GM12878 (cell line): ENCODE results near the gene CDC42BPA. TPM values are rescaled to one million over a fixed set of nuclear protein-coding genes. Genes with fewer than 3 reads are reported as not detected.

Experiments
- ATAC-seq: fragments of 200-7000 bp; cut with Tn5 transposase; 3 replicates; pipeline ENCODE4 v1.9.1; 2020; ENCODE audit warnings: mild to moderate bottlenecking, moderate library complexity
- BruUV-seq: library from RNA; stranded (reverse); fragments of 400-500 nt; replicated peaks from 2 replicates; lab custom pipeline; 2021; lab: Mats Ljungman, UMichigan
- CTCF ChIA-PET: fragments of 300-600 bp; sonication (Branson Sonifier 250); formaldehyde crosslinking; extraction: SDS; loops from one replicate; lab custom pipeline; 2021; ENCODE audit warnings: inconsistent platforms; lab: Yijun Ruan, JAX
- POLR2A ChIA-PET: fragments of 350-600 bp; formaldehyde crosslinking; extraction: SDS; loops from one replicate; lab custom pipeline; 2021; ENCODE audit warnings: inconsistent platforms; lab: Charles Lee
- RAD21 ChIA-PET: fragments of 300-600 bp; sonication (Branson Sonifier 250); formaldehyde crosslinking; loops from one replicate; lab custom pipeline; 2023; ENCODE audit warnings: antibody characterized with exemption; ENCODE audit not compliant: unreplicated experiment; lab: Charles Lee
- SMC1A ChIA-PET: fragments of 300-600 bp; sonication (Branson Sonifier 250); formaldehyde crosslinking; loops from one replicate; lab custom pipeline; 2023; ENCODE audit not compliant: unreplicated experiment, uncharacterized antibody; lab: Charles Lee
- DNase-seq: peaks from one replicate; pipeline ENCODE4 v3.0.0-alpha.2; 2011; ENCODE audit warnings: low read depth, low spot score
- FAIRE-seq: peaks from 3 replicates; lab custom pipeline; 2011; peaks lifted over from hg19 to GRCh38; lab: Jason Lieb, UNC
- H2AFZ ChIP-seq: 2 replicates; pipeline ENCODE4 v1.6.0; 2011; ENCODE audit warnings: low read depth, low read length, control low read depth; ENCODE audit not compliant: control insufficient read depth
- H3K27ac ChIP-seq: 2 replicates; pipeline ENCODE4 v1.5.1; 2011; ENCODE audit warnings: control low read depth; ENCODE audit not compliant: control insufficient read depth, insufficient read depth
- H3K27me3 ChIP-seq, 2 experiments: replicated peaks in 1 of 2; 2 replicates each; pipeline versions ENCODE4 v1.6.0 to v1.6.1; 2011; ENCODE audit warnings: low read length in 1 of 2; ENCODE audit not compliant: control insufficient read depth in 2 of 2, insufficient read depth in 2 of 2
- H3K36me3 ChIP-seq, 2 experiments: 2 replicates each; pipeline ENCODE4 v1.5.1; 2011; ENCODE audit warnings: low read length in 1 of 2; ENCODE audit not compliant: control insufficient read depth in 2 of 2, insufficient read depth in 2 of 2
- H3K4me1 ChIP-seq: 2 replicates; pipeline ENCODE4 v1.6.1; 2011; ENCODE audit warnings: mild to moderate bottlenecking, low read length, moderate library complexity, mixed read lengths; ENCODE audit not compliant: control insufficient read depth, insufficient read depth
- H3K4me2 ChIP-seq: 2 replicates; pipeline ENCODE4 v1.6.0; 2011; ENCODE audit warnings: control low read depth; ENCODE audit not compliant: control insufficient read depth, insufficient read depth
- H3K4me3 ChIP-seq: fragments of 200-600 bp; sonication (generic); 2 replicates; pipeline ENCODE4 v1.5.1; 2016
- H3K79me2 ChIP-seq: 2 replicates; pipeline ENCODE4 v1.6.0; 2011; ENCODE audit warnings: low read length; ENCODE audit not compliant: control insufficient read depth, insufficient read depth
- H3K9ac ChIP-seq: 2 replicates; pipeline ENCODE4 v1.8.0; 2011; ENCODE audit warnings: low read length, control low read depth, mixed read lengths; ENCODE audit not compliant: control insufficient read depth, insufficient read depth
- H3K9me3 ChIP-seq: replicated peaks from 3 replicates; pipeline ENCODE4 v1.5.1; 2011; ENCODE audit warnings: mild to moderate bottlenecking, low read length; ENCODE audit not compliant: control insufficient read depth, insufficient read depth
- H4K20me1 ChIP-seq: 2 replicates; pipeline ENCODE4 v1.6.0; 2011; ENCODE audit not compliant: control insufficient read depth, insufficient read depth
- BHLHE40 ChIP-seq, 2 experiments: fragments of 450-650 bp in 1 of 2; IDR thresholded peaks; 2 replicates each; pipeline ENCODE4 v1.6.1; 2011 to 2017; ENCODE audit warnings: low read depth in 2 of 2, borderline replicate concordance in 1 of 2, improper control_type of control experiment in 1 of 2, low read length in 1 of 2, mild to moderate bottlenecking in 1 of 2
- CTCF ChIP-seq, 3 experiments: IDR thresholded peaks in 2 of 3; conservative IDR thresholded peaks in 1 of 3; 2 replicates each; pipeline ENCODE4 v1.5.1; 2011; ENCODE audit warnings: low read depth in 3 of 3, low read length in 3 of 3, mild to moderate bottlenecking in 3 of 3, control low read depth in 2 of 3, moderate library complexity in 2 of 3, inconsistent platforms in 1 of 3, mixed read lengths in 1 of 3; ENCODE audit not compliant: control insufficient read depth in 2 of 3, insufficient read depth in 1 of 3; ENCODE audit errors: extremely low read depth in 1 of 3
- E4F1 ChIP-seq: fragments of 450-650 bp; IDR thresholded peaks from 2 replicates; pipeline ENCODE4 v1.6.1; 2018; ENCODE audit warnings: borderline replicate concordance, mild to moderate bottlenecking; ENCODE audit not compliant: partially characterized antibody
- GABPA ChIP-seq: IDR thresholded peaks from 2 replicates; pipeline ENCODE4 v1.6.1; 2014; ENCODE audit warnings: antibody characterized with exemption, low read depth, mild to moderate bottlenecking, inconsistent platforms
- HDAC2 ChIP-seq: fragments of 200-600 bp; sonication (generic); IDR thresholded peaks from 2 replicates; pipeline ENCODE4 v1.6.1; 2017
- KLF5 ChIP-seq: fragments of 450-650 bp; IDR thresholded peaks from 2 replicates; pipeline ENCODE4 v1.6.1; 2014; ENCODE audit warnings: mild to moderate bottlenecking; ENCODE audit not compliant: partially characterized antibody
- PAX8 ChIP-seq: fragments of 450-650 bp; IDR thresholded peaks from 2 replicates; pipeline ENCODE4 v1.6.1; 2017; ENCODE audit warnings: mild to moderate bottlenecking, moderate library complexity
- RB1 ChIP-seq: fragments of 450-650 bp; formaldehyde crosslinking; IDR thresholded peaks from 2 replicates; pipeline ENCODE4 v1.6.1; 2017; ENCODE audit warnings: mild to moderate bottlenecking, borderline replicate concordance
- RBBP5 ChIP-seq: fragments of 200-600 bp; sonication (generic); conservative IDR thresholded peaks from 2 replicates; pipeline ENCODE4 v1.6.1; 2016
- RELA ChIP-seq: fragments of 450-650 bp; IDR thresholded peaks from 2 replicates; pipeline ENCODE4 v1.8.0; 2014; ENCODE audit warnings: borderline replicate concordance; ENCODE audit not compliant: partially characterized antibody
- RFX5 ChIP-seq: IDR thresholded peaks from 2 replicates; pipeline ENCODE4 v1.6.1; 2011; ENCODE audit warnings: low read depth, low read length, improper control_type of control experiment
- SMAD1 ChIP-seq: fragments of 450-650 bp; IDR thresholded peaks from 2 replicates; pipeline ENCODE4 v1.6.1; 2018; ENCODE audit warnings: mild to moderate bottlenecking, low read depth; ENCODE audit not compliant: partially characterized antibody
- SMAD5 ChIP-seq: IDR thresholded peaks from 2 replicates; pipeline ENCODE4 v1.6.1; 2016; ENCODE audit warnings: antibody characterized with exemption, low read depth
- SRF ChIP-seq, 2 experiments: IDR thresholded peaks; 2 replicates each; pipeline ENCODE4 v1.6.1; 2011; ENCODE audit warnings: low read depth in 2 of 2, low read length in 2 of 2, mild to moderate bottlenecking in 1 of 2, moderate library complexity in 1 of 2
- ZNF622 ChIP-seq: fragments of 450-650 bp; IDR thresholded peaks from 2 replicates; pipeline ENCODE4 v1.6.1; 2017; ENCODE audit warnings: mild to moderate bottlenecking, inconsistent platforms
- WGBS: methylation state at CpG from one replicate; pipeline ENCODE4 v1.1.6; 2016; ENCODE audit warnings: low lambda C conversion rate; ENCODE audit not compliant: insufficient replicate concordance, insufficient coverage; ENCODE audit errors: missing lambda C conversion rate; 5-methylcytosine and 5-hydroxymethylcytosine counted together
- in situ Hi-C: fragments of 300-500 bp; cut with MboI; formaldehyde crosslinking; loops from 9 replicates; pipeline ENCODE4 v1.14.3; 2018; ENCODE audit warnings: mixed read lengths
- intact Hi-C: fragments of 100-400 bp; cut with micrococcal nuclease; formaldehyde crosslinking; loops from one replicate; pipeline ENCODE4 v1.14.2; 2022; ENCODE audit not compliant: unreplicated experiment
- polyA plus RNA-seq, 11 experiments: library from polyadenylated mRNA; depleted of rRNA in 4 of 11; unstranded in 6 of 11; stranded (reverse) in 5 of 11; fragments of >200 nt; fragmentation: Nextera tagmentation in 4 of 11; fragmentation: Illumina TruSeq in 1 of 11; extraction: Ambion mirVana in 4 of 11; extraction: Trizol in 1 of 11; gene quantifications; 1 replicate in 1 of 11; 2 replicates in 10 of 11; pipeline versions ENCODE4 v1.2.1 to v1.2.3, GENCODE V29; 2011 to 2016; ENCODE audit warnings: inconsistent platforms in 2 of 11, missing spikeins in 2 of 11, low read depth in 1 of 11
- total RNA-seq, 4 experiments: library from RNA; depleted of rRNA in 3 of 4; stranded (reverse); fragments of >200 nt in 3 of 4; fragmentation: Illumina TruSeq in 1 of 4; extraction: Trizol in 1 of 4; gene quantifications; 2 replicates each; pipeline versions ENCODE4 v1.2.1 to v1.2.3, GENCODE V29; 2013 to 2021
- TF ChIP-seq, protein P1 (sequence below): fragments of 450-650 bp; IDR thresholded peaks from 2 replicates; pipeline ENCODE4 v1.6.1; 2017; ENCODE audit warnings: antibody characterized with exemption, mild to moderate bottlenecking, moderate library complexity
- TF ChIP-seq, protein P2 (sequence below): IDR thresholded peaks from 2 replicates; pipeline ENCODE4 v1.6.1; 2011; ENCODE audit warnings: low read depth, mild to moderate bottlenecking, low read length, moderate library complexity, borderline replicate concordance; ENCODE audit errors: extremely low read depth

CDC42BPA gene
- total and polyA plus RNA-seq, 10 of the 15 experiments (the other 5 are each of a cell fraction or from before 2014, with no cell fraction given), result 0.02 to 0.52 (median 0.10) TPM

DNA sequence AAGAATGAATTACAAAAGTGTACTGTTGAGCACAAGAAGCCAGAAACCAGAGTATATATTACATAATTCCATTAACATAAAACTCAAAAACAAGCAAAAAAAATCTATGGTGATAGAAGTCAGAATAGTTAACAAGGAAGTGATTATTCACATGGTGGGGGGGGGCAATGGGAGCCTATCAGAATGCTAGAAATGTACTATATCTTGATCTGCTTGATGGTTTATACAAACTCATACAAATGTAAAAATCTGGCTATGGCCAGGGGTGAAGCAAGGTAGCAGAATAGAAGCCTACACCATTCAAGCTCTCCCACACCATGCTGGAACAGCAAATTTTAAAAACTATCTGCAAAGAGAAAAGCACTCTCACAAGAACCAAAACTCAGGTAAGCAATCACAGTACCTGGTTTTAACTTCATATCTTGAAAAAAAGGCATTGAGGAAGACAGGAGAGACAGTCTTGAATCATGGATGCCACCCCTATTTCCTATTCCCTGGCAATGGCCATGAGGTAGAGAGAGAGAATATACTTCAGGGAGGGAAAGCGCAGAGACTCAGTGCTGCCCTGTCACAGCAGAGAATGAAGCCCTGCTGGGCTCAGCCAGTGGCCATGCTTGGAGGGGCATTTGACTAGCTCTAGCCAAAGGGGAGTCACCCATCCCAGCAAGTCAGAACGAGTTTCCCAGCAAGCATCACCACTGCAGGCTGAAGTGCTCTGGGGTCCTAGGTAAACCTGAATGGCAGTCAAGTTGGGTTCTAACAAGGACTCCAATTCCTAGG lies 73.8 kb downstream of the CDC42BPA start:
- no peak for FAIRE-seq
- ChIA-PET CTCF (interaction anchor here (0.6 kb wide), 1 partner anchor 18 kb away, joined by 3 read pairs; no protein-coding TSS in a partner anchor), RAD21 (no interaction called here), POLR2A (no interaction called here), SMC1A (no interaction called here)
- no peak overlapping the region for H3K27ac ChIP-seq
- intact Hi-C loops (no loop called here), in situ Hi-C loops (no loop called here)
- H3K9ac ChIP-seq, result no peak overlapping the region
- H3K4me3 ChIP-seq, result no peak overlapping the region
- WGBS, result 50% methylated on average over 2 of the region's 2 CpGs
- no peaks in the 10 kb centered on the region for H3K79me2 ChIP-seq
- no peaks in the 10 kb centered on the region for H3K9me3 ChIP-seq
- no peaks in the 10 kb centered on the region for H3K4me1 ChIP-seq
- H3K4me2 ChIP-seq, result no peak overlapping the region
- no peak for TF ChIP-seq BHLHE40 (IDR thresholded peaks at IDR 0.05; ENCODE audit: borderline replicate concordance in 1 of 2, low read depth in 2 of 2, low read length in 1 of 2)
- no peak for TF ChIP-seq SMAD5
- no peak for TF ChIP-seq CTCF (IDR thresholded peaks at IDR 0.05 in 2 of 3, conservative IDR thresholded peaks at IDR 0.05 in 1 of 3; ENCODE audit: control insufficient read depth in 2 of 3, extremely low read depth in 1 of 3, insufficient read depth in 1 of 3, low read depth in 3 of 3, low read length in 3 of 3)
- no peak for TF ChIP-seq RFX5
- no peak for TF ChIP-seq RELA
- no peak for TF ChIP-seq KLF5
- TF ChIP-seq, protein P1, sequence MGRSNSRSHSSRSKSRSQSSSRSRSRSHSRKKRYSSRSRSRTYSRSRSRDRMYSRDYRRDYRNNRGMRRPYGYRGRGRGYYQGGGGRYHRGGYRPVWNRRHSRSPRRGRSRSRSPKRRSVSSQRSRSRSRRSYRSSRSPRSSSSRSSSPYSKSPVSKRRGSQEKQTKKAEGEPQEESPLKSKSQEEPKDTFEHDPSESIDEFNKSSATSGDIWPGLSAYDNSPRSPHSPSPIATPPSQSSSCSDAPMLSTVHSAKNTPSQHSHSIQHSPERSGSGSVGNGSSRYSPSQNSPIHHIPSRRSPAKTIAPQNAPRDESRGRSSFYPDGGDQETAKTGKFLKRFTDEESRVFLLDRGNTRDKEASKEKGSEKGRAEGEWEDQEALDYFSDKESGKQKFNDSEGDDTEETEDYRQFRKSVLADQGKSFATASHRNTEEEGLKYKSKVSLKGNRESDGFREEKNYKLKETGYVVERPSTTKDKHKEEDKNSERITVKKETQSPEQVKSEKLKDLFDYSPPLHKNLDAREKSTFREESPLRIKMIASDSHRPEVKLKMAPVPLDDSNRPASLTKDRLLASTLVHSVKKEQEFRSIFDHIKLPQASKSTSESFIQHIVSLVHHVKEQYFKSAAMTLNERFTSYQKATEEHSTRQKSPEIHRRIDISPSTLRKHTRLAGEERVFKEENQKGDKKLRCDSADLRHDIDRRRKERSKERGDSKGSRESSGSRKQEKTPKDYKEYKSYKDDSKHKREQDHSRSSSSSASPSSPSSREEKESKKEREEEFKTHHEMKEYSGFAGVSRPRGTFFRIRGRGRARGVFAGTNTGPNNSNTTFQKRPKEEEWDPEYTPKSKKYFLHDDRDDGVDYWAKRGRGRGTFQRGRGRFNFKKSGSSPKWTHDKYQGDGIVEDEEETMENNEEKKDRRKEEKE, result no peak
- TF ChIP-seq ZNF622, result no peak
- TF ChIP-seq PAX8, result no peak
- TF ChIP-seq SRF (IDR thresholded peaks at IDR 0.05; ENCODE audit: low read depth in 2 of 2, low read length in 2 of 2), result no peak
- TF ChIP-seq RB1, result no peak
- TF ChIP-seq GABPA, result no peak
- TF ChIP-seq E4F1, result no peak
- TF ChIP-seq HDAC2, result no peak
- TF ChIP-seq, protein P2, sequence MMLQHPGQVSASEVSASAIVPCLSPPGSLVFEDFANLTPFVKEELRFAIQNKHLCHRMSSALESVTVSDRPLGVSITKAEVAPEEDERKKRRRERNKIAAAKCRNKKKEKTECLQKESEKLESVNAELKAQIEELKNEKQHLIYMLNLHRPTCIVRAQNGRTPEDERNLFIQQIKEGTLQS, result no peak
- TF ChIP-seq RBBP5, result no peak
- TF ChIP-seq SMAD1, result no peak
- no peak overlapping the region for H2AFZ ChIP-seq
- H3K36me3 ChIP-seq, result no peaks in the 10 kb centered on the region
- DNase-seq, result no peak
- no peaks in the 10 kb centered on the region for H3K27me3 ChIP-seq
- BruUV-seq, result no TSS peak
- no peak for ATAC-seq
- H4K20me1 ChIP-seq, result no peaks in the 10 kb centered on the region
